OCI-M1 (cell line): ENCODE results near the gene GRAMD1B.
"Not testable (repeated sequence)": the region's sequence is repeated elsewhere in the genome, so short reads cannot be mapped to it uniquely, and the experiment has no call there.

Source experiments
- DNase-seq: peaks from one replicate; lab custom pipeline; 2025; lab: John Stamatoyannopoulos, UW

Gene GRAMD1B

GRCh38 chr11:123443851-123444623 is 14.0 kb downstream of the GRAMD1B start:
- DNase-seq, result no peak

- no peak for DNase-seq
Observed at GRCh38 chr11:123448823-123449222, 18.8 kb downstream of the GRAMD1B start.

GRCh38 chr11:123449436-123449835 is 19.4 kb downstream of the GRAMD1B start:
- DNase-seq, result no peak

GRCh38 chr11:123450623-123451022 is 20.6 kb downstream of the GRAMD1B start:
- no peak for DNase-seq

GRCh38 chr11:123451183-123451781 is 21.2 kb downstream of the GRAMD1B start:
- no peak for DNase-seq

GRCh38 chr11:123452794-123453193 is 22.7 kb downstream of the GRAMD1B start:
- no peak for DNase-seq

- DNase-seq, result peak; percentile 78
Observed at GRCh38 chr11:123454060-123454651, 24.1 kb downstream of the GRAMD1B start.

GRCh38 chr11:123454796-123455195 is 24.7 kb downstream of the GRAMD1B start:
- no peak for DNase-seq

GRCh38 chr11:123456448-123456847 is 26.4 kb downstream of the GRAMD1B start:
- not testable (repeated sequence) for DNase-seq

- DNase-seq, result peak; percentile 32
Observed at GRCh38 chr11:123457187-123457770, 27.2 kb downstream of the GRAMD1B start.

GRCh38 chr11:123458501-123458900 is 28.4 kb downstream of the GRAMD1B start:
- no peak for DNase-seq

GRCh38 chr11:123460012-123460700 is 30.1 kb downstream of the GRAMD1B start:
- no peak for DNase-seq

GRCh38 chr11:123461164-123461563 is 31.1 kb downstream of the GRAMD1B start:
- no peak for DNase-seq

- DNase-seq, result not testable (repeated sequence)
Observed at GRCh38 chr11:123465667-123466066, 35.6 kb downstream of the GRAMD1B start.

GRCh38 chr11:123466172-123466571 is 36.1 kb downstream of the GRAMD1B start:
- not testable (repeated sequence) for DNase-seq

GRCh38 chr11:123469089-123469488 is 39.0 kb downstream of the GRAMD1B start:
- no peak for DNase-seq

GRCh38 chr11:123469586-123469985 is 39.5 kb downstream of the GRAMD1B start:
- DNase-seq, result no peak

GRCh38 chr11:123470842-123471241 is 40.8 kb downstream of the GRAMD1B start:
- no peak for DNase-seq

- no peak for DNase-seq
Observed at GRCh38 chr11:123472236-123472935, 42.3 kb downstream of the GRAMD1B start.

- DNase-seq, result peak; percentile 20
Observed at GRCh38 chr11:123473941-123474677, 44.0 kb downstream of the GRAMD1B start.

GRCh38 chr11:123474994-123475393 is 44.9 kb downstream of the GRAMD1B start:
- DNase-seq, result no peak
